Activated naive CD4-positive, alpha-beta T cell (primary cell): Measurements from ENCODE around the gene SYTL4.

Source experiments
- DNase-seq, 4 experiments: peaks; one replicate each; lab custom pipeline; 2025; lab: John Stamatoyannopoulos, UW

Gene SYTL4

DNA sequence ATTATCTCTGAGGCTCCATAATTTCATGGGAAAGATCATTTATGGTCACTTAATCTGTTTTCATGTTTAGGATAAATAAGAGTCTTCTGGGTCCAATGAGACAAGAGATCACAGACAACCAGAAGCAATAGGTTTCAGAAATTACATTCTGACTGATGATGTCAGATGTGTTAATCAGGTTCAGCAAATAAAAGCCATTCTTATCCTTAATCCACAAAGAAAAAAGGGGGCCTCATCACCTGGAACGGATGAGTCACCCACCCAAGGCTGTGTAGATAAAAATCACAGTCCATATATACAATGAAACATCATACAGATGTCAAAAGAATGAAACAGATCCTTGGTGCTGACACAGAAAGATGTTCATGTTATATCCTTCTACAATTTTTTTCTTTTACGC lies 36.6 kb downstream of the SYTL4 start:
- no peak for DNase-seq

DNA sequence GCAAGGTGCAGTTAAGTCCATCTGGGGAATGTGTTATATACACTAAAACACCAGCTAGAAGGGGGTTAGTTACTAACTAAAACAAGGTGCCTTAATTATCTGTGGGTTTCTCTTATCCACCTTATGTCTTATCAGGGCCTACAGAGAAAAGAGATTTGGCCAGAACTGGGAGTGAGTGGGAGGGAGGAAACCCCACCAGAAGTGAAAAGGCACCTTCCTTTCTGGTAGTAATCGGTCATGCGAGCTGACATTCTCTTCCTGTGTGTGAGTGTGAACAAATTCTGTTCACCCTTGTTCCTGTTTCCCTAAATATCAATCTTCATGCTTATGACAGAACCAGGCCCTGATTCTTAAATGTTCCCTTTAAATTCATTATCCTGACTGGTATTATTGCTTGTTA lies 44.4 kb downstream of the SYTL4 start:
- DNase-seq, result no peak

DNA sequence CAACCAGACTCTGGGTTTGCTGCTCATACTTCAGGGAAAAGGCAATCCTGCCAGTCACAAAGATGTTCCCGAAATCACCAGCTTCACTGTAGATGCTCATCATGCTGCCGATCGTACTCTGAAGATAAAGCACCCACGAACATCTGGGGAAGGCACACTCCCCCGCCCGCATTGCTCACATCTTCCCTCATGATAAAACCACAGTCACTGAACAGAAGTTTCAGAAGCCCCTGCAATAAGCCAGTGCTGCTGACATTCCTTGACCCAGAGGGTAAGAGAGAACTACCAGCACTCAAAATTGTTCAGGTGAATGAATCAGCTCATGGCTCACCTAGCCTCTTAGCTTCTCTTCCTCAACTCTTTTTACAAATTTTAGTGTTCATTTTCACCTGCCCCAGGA lies 44.8 kb downstream of the SYTL4 start:
- no peak for DNase-seq

DNA sequence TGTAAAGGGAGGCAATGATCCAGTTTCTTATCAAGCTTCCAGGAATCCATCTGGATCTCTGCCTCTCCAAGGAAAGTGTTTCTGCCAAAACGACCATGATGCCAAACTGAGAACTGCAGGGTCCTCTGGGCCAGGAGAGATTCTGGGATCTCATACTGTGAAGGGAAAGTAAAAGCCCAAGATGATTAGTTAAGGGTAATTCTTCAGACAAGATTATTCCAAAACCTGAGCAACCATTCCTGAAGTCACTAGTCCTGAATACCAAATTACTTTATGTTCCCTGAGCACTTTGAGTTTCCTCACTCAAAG lies 46.0 kb downstream of the SYTL4 start:
- no peak for DNase-seq

DNA sequence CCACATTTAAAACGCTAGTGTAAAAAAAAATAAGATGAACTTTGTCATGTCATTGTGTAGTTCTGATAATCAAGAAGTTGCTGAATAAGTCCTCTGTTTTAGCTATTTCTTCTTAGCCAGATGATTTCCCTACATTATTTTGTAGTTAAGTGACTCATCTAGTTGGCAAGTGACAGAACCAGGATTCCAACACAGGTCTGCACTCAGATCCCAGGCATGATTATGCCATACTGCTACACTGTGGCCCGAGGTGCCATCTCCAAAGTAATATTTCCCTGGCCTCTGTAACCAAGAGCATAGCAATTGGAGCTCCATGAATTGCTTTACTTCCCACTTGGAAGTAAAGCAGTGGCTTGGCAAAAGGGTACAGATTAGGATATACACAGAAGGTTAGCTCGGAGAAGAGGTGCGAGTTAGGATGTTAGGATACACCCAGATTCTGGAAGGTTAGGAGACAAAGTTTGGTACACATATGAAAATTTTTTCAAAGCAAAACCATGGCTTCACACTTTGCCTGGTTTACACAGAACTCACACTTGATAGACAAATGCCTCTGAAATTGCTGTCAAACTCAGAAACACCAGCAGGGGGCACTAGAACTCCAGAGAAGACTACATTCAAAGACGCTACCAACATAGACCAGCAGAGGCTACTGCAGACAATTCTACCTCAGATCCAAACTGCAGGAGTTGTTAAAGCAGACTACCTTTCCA lies 46.5 kb downstream of the SYTL4 start:
- peak; percentile 1 to 24 (median 14) for DNase-seq

DNA sequence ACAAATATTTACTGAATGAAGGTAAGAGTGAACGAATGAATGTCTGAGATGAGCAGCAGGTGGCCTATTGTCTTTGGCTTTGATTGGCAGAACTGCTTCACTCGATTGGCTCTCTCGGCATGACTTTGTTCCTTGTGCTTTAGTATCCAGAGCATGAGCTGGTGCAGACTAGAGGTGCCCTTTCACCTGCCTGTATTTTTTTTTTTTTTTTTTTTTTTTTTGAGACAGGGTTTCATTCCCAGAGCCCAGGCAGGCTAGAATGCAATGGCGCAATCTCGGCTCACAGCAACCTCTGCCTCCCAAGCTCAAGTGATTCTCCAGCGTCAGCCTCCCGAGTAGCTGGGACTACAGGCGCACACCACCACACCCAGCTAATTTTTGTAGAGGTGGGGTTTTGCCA lies 49.0 kb downstream of the SYTL4 start:
- DNase-seq, result no peak

DNA sequence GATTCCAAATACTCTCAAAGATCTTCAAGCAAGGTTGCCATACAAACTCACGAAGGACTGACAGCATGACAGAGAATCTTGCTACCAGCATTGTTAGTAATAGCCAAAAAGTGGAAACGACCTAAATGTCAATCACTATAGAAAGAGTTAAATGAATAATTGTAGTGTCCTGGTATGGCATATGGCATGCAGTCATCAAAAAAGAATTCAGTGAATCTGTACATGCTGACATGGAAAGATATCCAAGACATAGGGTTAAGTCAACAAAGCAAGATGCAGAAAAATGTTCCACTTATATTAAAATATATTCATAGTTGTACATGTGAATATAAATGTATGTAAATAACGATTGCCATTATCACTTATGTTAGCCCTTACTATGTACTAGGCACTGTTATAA lies 50.3 kb downstream of the SYTL4 start:
- DNase-seq, result no peak

DNA sequence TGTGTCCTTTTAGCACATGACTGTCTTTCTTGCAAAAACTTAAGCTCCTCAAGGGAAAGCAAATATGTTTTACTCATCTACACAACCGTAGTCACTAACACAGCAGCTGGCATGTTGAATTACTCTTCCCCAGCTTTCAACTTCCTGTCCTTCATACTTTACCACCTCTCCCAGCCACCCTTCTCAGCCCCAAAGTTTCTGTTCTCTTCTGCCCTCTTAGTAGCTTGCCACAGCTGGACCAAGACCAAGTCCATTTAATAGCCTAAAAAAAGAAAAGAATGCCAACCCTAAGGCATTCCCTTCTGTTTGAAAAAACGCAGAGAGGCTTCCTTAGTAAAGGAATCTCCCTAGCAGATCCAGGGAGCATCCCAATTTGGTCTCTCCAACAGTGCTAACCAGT lies 51.2 kb downstream of the SYTL4 start:
- DNase-seq, result no peak

DNA sequence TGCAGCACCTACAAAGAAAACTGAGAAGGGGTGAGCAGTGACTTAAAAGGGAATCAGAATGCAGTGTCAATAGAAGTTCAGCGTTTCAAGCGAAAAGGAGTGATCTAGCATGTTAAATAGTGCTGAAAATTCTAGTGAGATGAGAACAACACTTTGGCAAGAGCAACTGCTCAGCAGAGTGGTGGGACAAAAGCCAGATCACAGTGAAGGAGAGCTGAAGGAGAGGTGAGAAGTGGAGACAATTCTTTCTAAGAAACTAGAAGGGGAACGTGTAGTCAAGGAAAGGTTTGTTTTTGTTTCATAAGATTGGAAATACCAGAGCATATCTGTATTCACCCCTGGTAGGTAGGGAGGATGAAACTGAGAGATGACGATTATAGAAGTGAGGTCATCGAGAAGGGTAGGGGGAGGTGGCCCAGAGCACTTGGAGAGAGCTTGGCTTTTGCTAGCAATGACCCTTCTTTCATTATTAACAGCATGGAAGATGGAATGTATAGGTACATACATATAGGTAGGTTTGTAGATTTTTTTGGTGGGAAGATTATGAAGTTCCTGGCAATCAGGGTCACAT lies 54.2 kb downstream of the SYTL4 start:
- DNase-seq, result no peak

DNA sequence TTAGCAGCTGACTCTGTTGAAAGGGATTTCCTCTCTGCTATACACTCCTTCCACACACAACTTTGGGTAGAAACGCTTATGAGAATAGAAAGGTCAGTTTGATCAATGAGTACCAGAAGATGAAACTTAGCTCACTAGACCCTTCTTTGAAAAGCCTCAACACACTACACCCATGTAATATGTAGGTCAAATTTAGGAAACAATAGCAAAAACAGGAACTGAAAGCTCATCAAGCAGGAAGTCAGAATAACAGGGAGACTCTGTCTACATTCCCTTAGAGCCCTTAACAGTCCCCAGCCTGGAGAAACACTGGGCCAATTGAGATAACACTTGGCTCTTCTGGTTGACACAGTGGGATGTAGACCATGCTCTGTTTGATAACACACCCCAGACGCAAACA lies 57.2 kb downstream of the SYTL4 start:
- no peak for DNase-seq

DNA sequence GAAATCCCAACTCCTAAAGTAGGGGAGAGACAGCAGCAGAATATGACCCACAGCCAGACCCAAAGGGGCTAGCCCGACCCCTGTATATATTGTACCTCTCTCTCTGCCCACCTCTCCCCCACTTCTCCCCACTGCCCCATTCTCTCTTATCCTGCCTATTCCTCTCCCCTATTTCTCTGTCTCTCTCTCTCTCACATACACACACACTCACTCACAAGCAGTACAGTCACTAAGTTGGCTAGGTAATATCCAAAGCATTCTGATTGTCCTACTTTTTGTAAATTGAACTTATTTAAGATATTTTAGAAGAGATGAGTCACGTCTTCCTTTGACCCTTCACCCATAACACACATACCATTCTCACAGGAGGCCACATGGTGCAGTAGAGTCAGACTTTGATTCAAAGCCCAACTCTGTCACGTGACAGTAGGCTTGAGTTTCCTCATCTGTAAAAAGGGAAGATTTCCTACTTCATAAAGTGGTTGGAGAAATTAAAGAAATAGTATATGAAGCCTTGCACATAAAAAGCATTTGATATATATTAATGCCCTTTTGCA lies 58.4 kb downstream of the SYTL4 start:
- no peak for DNase-seq

DNA sequence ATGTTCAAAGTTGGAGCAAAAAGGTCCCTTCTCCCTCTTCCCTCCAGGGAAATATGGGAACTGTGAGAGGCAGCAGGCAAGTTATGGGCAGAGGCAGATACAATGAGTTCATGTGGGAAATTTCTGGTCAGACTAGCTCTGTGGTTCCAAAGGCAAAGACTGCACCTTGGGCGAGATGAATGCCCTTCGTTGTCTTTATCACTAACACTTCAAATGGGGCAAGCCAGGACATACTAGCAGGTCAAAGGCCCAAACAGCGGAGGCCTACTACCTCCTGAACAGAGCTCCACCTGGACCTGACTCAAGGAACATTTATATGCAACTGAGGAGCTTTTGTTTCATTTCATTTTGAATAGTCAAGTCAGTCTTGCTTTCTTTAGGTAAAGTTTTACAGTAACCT lies 59.0 kb downstream of the SYTL4 start:
- DNase-seq, result no peak

DNA sequence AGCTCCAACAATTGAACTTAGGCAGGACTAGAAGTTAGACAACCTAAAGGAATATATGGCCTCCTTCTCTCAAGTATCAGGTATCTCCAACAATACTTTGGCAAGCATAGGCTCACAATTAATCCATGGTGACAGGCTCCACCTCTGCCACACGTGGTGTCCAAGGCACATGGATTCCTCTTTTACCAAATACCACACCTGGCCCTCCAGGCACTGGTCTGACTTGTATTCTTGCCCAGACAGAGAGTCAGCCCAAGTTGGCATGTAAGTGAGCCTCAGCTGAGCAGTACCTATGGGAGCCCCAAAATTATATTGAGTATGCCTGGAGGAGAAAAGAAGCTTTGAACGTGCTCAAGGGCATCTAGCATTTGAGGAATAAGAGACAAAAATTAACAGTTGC lies 68.3 kb downstream of the SYTL4 start:
- DNase-seq, result no peak

DNA sequence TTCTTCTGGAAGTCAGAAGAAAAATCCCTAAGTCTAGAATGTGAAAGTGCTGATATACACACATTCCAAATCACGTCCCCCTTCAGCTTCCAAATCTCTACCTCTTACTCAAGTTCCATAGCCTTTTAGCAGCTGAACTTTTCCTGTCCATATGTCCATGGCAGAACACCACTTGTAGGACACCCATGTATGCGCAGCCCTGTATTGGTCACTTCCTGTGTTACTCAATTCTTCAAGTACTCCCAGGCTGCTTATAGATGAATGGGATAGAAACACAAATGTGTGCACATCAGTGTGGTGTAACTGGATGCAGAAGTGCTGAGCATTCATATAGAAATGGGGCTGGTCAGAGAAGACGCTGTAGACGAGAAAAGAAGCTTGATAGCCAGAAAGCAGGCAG lies 69.1 kb downstream of the SYTL4 start:
- DNase-seq, result no peak

DNA sequence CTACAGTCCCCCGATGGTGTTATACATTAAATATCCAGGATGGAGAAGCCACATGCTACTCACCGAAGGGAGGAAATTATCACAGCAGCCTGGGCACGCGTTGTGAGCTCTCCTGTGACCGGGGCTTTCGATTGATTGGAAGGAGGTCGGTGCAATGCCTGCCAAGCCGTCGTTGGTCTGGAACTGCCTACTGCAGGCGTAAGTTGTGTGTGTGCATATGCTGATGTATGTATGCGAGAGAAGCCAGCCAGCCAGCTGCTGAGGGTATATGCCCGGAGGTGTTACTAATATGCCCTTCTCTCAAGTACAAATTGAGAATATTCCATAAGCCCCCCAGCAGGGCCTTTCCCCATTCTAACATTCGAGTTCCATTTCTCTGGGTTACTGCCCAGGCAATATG lies 69.8 kb downstream of the SYTL4 start:
- no peak for DNase-seq

DNA sequence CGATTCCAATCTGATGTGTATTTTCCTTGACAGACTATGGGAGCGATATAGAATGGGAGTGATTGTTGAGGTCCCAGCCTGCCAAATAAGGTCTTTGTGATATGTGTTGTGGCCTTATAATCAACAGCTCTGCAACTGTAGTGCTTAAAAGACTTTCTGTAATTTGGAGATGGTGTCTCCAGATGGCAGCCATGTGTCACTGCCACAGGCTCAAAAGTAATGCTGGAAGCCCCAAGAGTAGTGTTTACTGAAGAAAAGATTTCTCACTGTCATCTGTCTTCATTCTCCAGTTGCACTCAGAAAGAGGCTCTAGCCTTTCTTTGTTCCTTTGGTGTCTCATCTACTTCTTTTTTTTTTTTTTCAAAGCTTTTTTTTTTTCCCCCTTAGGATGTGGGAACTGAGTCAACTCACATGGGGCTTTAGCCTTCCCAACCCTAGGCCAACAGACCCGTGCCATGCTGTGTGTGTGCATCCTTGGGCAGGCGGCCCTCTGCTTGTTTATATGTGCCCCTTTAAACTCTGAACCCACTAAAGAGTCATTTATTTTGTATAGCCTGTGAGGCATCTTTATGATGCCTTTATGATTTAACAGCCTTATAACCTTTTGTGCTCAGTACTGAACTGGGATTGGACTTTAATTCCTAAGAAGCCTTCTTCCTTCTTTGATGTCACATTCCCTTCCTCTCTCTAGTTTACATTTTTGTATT lies 72.3 kb downstream of the SYTL4 start:
- no peak for DNase-seq

DNA sequence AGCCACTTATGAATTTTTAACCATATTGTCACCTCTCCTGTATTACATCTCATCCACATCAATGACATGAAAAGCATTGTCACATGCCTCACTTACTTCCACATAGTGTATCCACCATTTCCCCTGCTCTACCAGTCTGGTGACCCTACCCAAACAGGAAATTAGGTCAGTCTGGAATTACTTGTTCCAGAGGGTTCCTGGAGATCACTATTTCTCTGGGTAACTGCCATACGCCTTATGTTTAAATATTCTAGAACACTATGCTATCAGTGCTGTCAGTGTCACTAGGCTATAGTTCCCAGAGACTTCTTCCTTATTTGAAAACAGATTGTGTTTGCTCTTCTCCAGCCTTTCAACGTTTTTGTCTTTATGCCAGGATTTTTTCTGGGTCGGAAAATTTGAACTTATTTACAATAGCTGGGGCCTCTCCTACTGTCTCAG lies 73.0 kb downstream of the SYTL4 start:
- no peak for DNase-seq

DNA sequence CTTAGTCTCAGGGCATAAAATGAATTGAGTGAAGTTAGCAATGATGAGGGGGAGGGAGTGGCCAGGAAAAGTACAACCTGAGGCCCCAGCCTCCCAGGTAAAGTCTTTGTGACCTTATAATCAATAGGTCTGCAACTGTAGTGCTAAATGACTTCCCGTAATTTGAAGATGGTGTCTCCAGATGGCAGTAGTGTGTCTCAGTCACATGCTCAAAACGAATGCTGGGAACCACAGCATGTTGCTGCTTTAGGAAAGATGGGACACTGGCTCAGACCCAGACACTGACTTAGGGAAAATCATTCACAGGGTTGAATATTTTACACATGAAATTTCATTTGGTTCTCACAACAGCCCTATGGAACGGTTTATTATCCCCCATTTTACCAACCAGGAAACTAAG lies 77.7 kb downstream of the SYTL4 start:
- no peak for DNase-seq

DNA sequence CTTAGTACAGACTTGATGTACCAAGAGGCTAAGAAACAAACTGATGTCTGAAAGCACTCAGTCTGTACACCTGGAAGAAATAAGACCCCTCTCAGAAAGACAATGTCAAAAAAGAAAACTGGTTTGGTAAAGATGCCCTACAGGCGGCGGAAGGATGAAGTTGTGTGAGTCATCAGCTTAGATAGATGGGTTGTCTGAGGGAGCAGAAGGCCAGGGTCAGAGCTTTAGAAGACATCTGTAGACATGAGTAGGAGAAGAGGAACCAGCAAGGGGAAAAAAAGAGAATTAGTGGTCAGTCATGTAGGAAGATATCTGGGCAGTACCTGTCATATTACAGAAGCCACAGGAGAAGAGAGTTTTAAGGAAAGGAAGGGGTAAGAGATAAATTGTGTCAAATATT lies 79.7 kb downstream of the SYTL4 start:
- DNase-seq, result no peak

DNA sequence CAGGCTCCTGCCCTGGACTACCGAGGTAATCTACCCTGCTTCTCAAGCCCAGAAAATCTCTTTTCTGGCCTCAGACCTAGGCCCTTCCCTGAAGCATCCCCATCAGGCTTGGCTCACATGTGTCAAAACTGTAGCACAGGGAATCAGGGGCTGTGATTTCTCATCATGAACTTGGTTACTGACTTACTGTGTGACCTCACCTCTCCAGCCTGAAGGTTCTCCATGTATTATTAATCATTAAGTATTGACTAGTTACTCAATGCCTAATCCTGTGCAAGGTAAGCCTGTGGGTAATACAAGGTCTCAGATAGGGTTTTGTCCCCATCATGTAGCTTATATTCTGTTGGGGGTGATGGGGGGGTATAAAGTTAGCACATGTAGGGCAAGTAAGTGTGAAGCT lies 81.1 kb downstream of the SYTL4 start:
- no peak for DNase-seq

DNA sequence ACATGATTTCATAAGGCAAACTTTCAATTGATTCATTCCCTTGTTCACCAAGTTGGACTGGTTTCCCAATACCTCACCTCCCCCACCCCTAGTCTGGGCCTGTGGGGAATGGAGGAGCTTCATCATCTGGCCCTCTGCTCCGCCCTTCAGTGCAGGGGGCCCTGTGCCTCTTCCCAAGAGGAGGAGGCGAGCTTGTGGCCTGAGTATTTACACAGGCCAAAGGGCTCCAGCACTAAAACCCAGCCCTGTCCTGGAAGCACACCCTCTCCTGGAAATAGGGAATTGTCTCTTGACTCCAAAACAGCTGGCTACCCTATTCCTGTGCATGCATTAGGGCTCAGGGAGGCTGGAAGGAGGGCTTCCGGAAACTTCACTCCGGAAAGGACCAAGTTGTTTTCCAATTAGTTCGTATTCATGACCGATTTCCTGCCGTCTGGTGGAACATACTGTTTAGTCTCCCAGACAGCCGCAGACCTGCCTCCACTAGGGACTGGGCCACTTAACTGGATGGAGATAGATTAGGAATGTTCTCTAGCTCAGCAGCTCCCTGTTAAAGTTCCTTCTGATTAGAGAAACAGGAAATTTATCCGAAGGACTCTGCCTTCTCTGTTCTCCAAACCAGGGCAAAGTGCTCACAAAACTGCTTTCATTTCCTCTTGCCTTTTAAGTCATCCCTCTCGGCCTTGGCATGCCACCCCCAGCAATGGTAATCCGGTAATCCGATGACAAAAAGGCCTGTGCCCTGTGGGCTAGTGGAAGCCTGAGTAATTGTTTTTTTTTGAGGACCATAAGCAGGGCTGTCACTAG lies 82.2 kb downstream of the SYTL4 start:
- no peak for DNase-seq
